ENCODE data around the gene FAM131C. TPM values are rescaled to one million over a fixed set of nuclear protein-coding genes. Genes with fewer than 3 reads are reported as not detected.

Gene FAM131C
- total and polyA plus RNA-seq, 2 experiments from 2014 or later = 0.71 to 1.3 TPM

GRCh38 chr1:16101623-16102022 is 28.2 kb upstream of the FAM131C start (continued):
- TF ChIP-seq ZNF462 (CRISPR knock-in tag; IDR thresholded peaks at IDR 0.05) (no peak), EZH2 (IDR thresholded peaks at IDR 0.05; ENCODE audit: low read depth, unreplicated experiment) (no peak), CTCF (conservative IDR thresholded peaks at IDR 0.05; ENCODE audit: low read depth in 2 of 2) (no peak), JUNB (IDR thresholded peaks at IDR 0.05; ENCODE audit: unreplicated experiment) (no peak), EZH2phosphoT487 (IDR thresholded peaks at IDR 0.05; ENCODE audit: unreplicated experiment) (no peak), STAT1 (IDR thresholded peaks at IDR 0.05; ENCODE audit: unreplicated experiment) (no peak), POLR2AphosphoS5 (IDR thresholded peaks at IDR 0.05; ENCODE audit: low read depth) (no peak)

- Histone ChIP-seq H3F3A (replicated peaks; ENCODE audit: low read depth) (no peaks in the 10 kb centered on the region), H3K36me3 (ENCODE audit: insufficient read depth) (peaks cover 5% of the 10 kb centered on the region; the same call in 1 of the 2 replicates), H3K27ac (ENCODE audit: low read depth) (no peak overlapping the region), H3K9me2 (ENCODE audit: insufficient read depth) (no peaks in the 10 kb centered on the region), H3K4me2 (no peak overlapping the region), H2AFZ (no peak overlapping the region), H3K27me3 (ENCODE audit: insufficient read depth) (no peaks in the 10 kb centered on the region), H4K20me1 (replicated peaks; ENCODE audit: insufficient read depth) (no peaks in the 10 kb centered on the region), H3K79me2 (replicated peaks; ENCODE audit: insufficient read depth) (no peaks in the 10 kb centered on the region), H3K4me3 (no peak overlapping the region), H3K4me1 (ENCODE audit: insufficient read depth) (peaks cover 6% of the 10 kb centered on the region)
- no peak for DNase-seq (ENCODE audit: low spot score)
- H3K36me3 Mint-ChIP-seq (ENCODE audit: low read depth) = no peaks in the 10 kb centered on the region; the same call in 1 of the 3 replicates
- no peak overlapping the region for H3K27ac Mint-ChIP-seq
- peaks cover 6% of the 10 kb centered on the region; the same call in 2 of the 3 replicates for H3K4me1 Mint-ChIP-seq
- H3K9me3 Mint-ChIP-seq = peaks cover 24% of the 10 kb centered on the region
- no peak overlapping the region for H3K4me3 Mint-ChIP-seq
- ATAC-seq = no peak
- peaks cover 14% of the 10 kb centered on the region for H3K27me3 Mint-ChIP-seq (ENCODE audit: insufficient read depth, low read depth, poor library complexity)
- TF ChIP-seq ETS1 (IDR thresholded peaks at IDR 0.05) = no peak
- TF ChIP-seq NANOG (IDR thresholded peaks at IDR 0.05; ENCODE audit: borderline replicate concordance) = no peak
- no peak for TF ChIP-seq ZNF114 (CRISPR knock-in tag; IDR thresholded peaks at IDR 0.05)
- no peak for TF ChIP-seq EZH2phosphoT487 (IDR thresholded peaks at IDR 0.05; ENCODE audit: unreplicated experiment)
- TF ChIP-seq REST (IDR thresholded peaks at IDR 0.05; ENCODE audit: unreplicated experiment) = no peak
These were observed 26.0 kb upstream of the FAM131C start for GRCh38 chr1:16099412-16099811.

Measured in GM23338 (cell line).